Dendritic cell treated with granulocyte-macrophage colony-stimulating factor and Interleukin-4, amounts not matched to agents 40 ng/mL and 50 ng/mL, for 4 days (primary cell): ENCODE data around the gene GLCCI1.

Experiments used
- H3K27ac Mint-ChIP-seq: one replicate; pipeline ENCODE4 v1.8.0; 2022; ENCODE audit warnings: mild to moderate bottlenecking, mixed read lengths
- H3K27me3 Mint-ChIP-seq: one replicate; pipeline ENCODE4 v1.8.0; 2022; ENCODE audit warnings: mild to moderate bottlenecking, mixed read lengths
- H3K36me3 Mint-ChIP-seq: one replicate; pipeline ENCODE4 v1.8.0; 2022; ENCODE audit warnings: low read depth, mixed read lengths
- H3K4me1 Mint-ChIP-seq: one replicate; pipeline ENCODE4 v1.8.0; 2022; ENCODE audit warnings: low read depth, mixed read lengths
- H3K4me3 Mint-ChIP-seq: one replicate; pipeline ENCODE4 v1.8.0; 2022; ENCODE audit warnings: mild to moderate bottlenecking, moderate library complexity, mixed read lengths
- H3K9me3 Mint-ChIP-seq: one replicate; pipeline ENCODE4 v1.8.0; 2022; ENCODE audit warnings: mixed read lengths
- intact Hi-C: fragments of 100-400 bp; cut with micrococcal nuclease; formaldehyde crosslinking; loops from one replicate; pipeline ENCODE4 v1.15.0; 2022

GLCCI1 gene

DNA sequence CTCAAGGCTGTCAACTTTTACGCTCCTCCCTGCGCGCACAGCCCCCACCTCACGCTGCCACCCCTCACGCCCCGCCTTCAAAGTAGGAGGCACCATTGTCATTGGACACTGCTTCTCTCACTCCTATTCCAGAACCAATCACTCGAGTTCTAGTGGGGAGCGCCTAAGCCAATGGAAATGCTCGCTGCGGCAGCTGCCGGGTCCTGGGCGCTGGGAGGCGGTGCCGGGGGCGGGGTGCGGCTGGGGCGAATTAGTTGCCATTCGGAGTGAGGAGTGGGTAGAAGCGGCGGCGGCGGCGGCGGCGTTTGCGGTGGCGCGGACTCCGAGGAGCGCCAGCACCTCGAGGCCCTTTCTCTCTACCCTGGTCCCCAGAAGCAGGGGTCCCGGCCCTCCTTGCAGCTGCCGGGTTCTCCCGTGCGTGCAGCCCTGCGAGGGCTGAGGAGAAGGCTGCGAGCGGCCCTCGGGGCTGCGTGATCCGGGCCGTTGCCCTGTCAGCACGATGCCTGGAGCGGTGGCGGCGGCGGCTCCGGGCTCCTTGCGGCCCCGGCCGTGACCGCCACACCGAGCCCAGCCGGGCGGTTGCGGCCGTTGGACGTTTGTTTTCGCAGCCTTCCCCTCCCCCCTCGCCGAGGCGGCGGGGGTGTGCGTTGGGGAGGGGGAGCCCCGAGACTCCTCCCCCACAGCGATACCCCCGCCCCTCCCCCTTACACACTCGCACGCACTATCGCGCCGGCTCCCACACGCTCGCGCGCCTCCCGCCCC lies at the start of gene GLCCI1:
Gene GLCCI1, plus strand, starts transcription at position 253 of the 762 bp plus-strand sequence. CDS start 555 bp downstream, outside the sequence.
- H3K4me1 Mint-ChIP-seq, result peaks cover 11% of the 10 kb centered on the region
- intact Hi-C loops, result loop anchor here (2.0 to 5.0 kb wide), 4 partner anchors 101 to 786 kb away; partner anchors contain the start of genes C1GALT1, MIOS and UMAD1
- peak within 1 kb of the TSS; percentile 77 for H3K27ac Mint-ChIP-seq
- H3K4me3 Mint-ChIP-seq, result peak within 1 kb of the TSS; percentile 86
- peaks cover 1% of the 10 kb centered on the region for H3K27me3 Mint-ChIP-seq
- H3K36me3 Mint-ChIP-seq, result peaks cover 9% of the 10 kb centered on the region
- H3K9me3 Mint-ChIP-seq, result no peaks in the 10 kb centered on the region

- Mint-ChIP-seq H3K4me3 (no peak overlapping the region), H3K9me3 (no peaks in the 10 kb centered on the region), H3K27ac (no peak overlapping the region), H3K4me1 (no peaks in the 10 kb centered on the region), H3K27me3 (no peaks in the 10 kb centered on the region), H3K36me3 (no peaks in the 10 kb centered on the region)
- intact Hi-C loops, result no loop called here
These were observed 49.1 kb upstream of the GLCCI1 start for GRCh38 chr7:7919449-7919945.

GRCh38 chr7:7920056-7920455 lies 48.5 kb upstream of the GLCCI1 start:
- Mint-ChIP-seq H3K4me3 (no peak overlapping the region), H3K9me3 (no peaks in the 10 kb centered on the region), H3K27me3 (no peaks in the 10 kb centered on the region), H3K4me1 (no peaks in the 10 kb centered on the region), H3K36me3 (no peaks in the 10 kb centered on the region), H3K27ac (no peak overlapping the region)
- intact Hi-C loops, result no loop called here

DNA sequence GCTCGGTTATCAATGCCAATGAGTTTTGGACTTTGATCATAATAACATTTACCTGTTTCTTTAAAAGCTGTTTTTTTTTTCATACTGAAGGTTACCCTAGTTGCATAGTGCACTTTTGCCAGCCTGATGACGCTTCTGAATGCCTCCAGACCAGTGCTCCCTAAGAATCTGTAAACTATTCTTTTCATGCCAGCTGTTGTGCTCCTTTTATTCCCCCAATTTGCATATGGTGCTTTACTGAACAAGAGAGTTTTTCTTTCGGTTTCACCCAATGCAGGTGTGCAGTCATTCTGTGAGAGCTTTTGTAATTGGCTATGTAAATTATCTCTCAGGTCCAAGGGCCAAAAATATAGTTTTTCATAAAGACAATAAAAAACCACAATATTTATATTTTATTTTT lies 48.1 kb upstream of the GLCCI1 start:
- H3K4me1 Mint-ChIP-seq, result no peaks in the 10 kb centered on the region
- H3K27ac Mint-ChIP-seq, result no peak overlapping the region
- H3K4me3 Mint-ChIP-seq, result no peak overlapping the region
- H3K27me3 Mint-ChIP-seq, result no peaks in the 10 kb centered on the region
- no peaks in the 10 kb centered on the region for H3K9me3 Mint-ChIP-seq
- intact Hi-C loops, result no loop called here
- no peaks in the 10 kb centered on the region for H3K36me3 Mint-ChIP-seq

DNA sequence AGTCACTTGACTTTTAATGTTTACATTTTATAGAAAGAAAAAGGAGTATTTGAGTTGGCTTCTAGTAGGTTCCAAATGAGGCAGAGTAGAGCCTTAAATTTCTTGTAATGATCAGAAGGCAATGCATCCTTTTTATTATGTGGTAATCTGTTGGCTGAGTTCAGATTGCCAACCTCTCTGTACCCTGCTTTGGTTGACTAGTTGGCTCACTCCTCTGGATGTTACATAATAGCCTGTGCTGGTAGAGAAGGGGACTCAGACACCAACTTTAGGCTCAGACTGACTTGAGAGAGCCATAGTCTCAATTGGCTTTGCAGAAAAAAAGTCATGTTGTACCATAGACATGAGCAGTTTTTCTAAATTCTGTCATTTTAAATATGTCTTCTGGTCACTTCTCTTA lies 46.8 kb upstream of the GLCCI1 start:
- Mint-ChIP-seq H3K4me3 (no peak overlapping the region), H3K9me3 (no peaks in the 10 kb centered on the region), H3K36me3 (no peaks in the 10 kb centered on the region), H3K27ac (no peak overlapping the region), H3K4me1 (no peaks in the 10 kb centered on the region), H3K27me3 (no peaks in the 10 kb centered on the region)
- intact Hi-C loops, result no loop called here

DNA sequence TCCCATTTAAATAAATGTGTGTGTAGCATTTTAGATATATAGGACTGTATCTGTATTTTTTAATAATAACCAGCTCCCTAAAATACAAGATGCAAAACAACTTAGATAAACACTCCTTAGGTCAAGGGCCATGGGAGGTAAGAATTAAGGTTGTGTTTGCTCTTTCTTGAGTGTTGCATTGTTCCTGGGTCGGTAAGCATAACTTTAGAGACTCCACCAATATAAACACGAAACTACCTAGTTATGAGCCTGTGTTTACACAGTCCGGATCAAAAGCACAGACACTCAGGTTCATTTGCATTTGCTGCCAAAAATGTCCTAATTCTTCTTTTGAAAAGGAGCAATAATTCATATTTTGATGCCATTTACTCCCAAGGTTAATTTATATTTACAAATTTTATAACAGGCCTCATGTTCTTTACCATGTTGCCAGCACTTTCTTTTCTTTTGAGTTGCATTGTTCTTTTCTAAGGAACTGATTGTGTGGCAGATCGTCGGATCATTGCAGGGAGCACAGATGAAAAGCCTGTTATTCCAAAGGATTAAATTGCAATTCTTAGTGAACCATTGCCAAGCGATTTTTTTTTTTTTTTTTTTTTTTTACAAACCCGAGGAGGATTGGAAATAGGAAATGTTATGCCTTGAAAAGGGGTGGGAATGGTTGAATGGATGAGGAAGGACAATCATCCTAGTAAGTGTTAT lies 45.8 kb upstream of the GLCCI1 start:
- Mint-ChIP-seq H3K27ac (no peak overlapping the region), H3K36me3 (no peaks in the 10 kb centered on the region), H3K4me3 (no peak overlapping the region), H3K27me3 (no peaks in the 10 kb centered on the region), H3K9me3 (no peaks in the 10 kb centered on the region), H3K4me1 (no peaks in the 10 kb centered on the region)
- intact Hi-C loops, result no loop called here

DNA sequence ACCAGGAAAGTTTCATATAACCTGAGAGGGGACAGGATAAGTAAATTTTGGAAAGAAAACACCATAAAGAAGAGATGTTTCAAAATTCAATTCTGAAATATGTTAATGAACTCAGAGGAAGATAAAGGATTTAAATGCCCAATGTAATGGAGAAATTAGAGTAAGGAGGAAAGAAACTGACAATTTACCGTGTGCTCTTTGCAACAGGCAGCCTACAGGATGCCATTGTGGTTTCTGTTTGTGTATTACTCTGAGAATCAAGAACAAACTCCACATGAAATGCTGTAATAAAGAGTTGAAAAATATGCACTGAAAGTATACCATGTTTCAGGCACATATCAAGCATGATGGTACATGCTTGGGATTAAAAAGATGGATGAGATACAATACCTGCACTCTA lies 44.8 kb upstream of the GLCCI1 start:
- Mint-ChIP-seq H3K4me1 (no peaks in the 10 kb centered on the region), H3K27ac (no peak overlapping the region)
- intact Hi-C loops, result no loop called here

GRCh38 chr7:7924303-7924702 lies 44.3 kb upstream of the GLCCI1 start:
- Mint-ChIP-seq H3K9me3 (no peaks in the 10 kb centered on the region), H3K27ac (no peak overlapping the region), H3K36me3 (no peaks in the 10 kb centered on the region), H3K4me1 (no peaks in the 10 kb centered on the region), H3K27me3 (no peaks in the 10 kb centered on the region), H3K4me3 (no peak overlapping the region)
- intact Hi-C loops, result no loop called here

More for the DNA sequence above, 44.8 kb upstream of the GLCCI1 start:
- Mint-ChIP-seq H3K4me3 (no peak overlapping the region), H3K9me3 (no peaks in the 10 kb centered on the region), H3K27me3 (no peaks in the 10 kb centered on the region), H3K36me3 (no peaks in the 10 kb centered on the region)

- Mint-ChIP-seq H3K4me1 (no peaks in the 10 kb centered on the region), H3K9me3 (no peaks in the 10 kb centered on the region), H3K4me3 (no peak overlapping the region), H3K36me3 (no peaks in the 10 kb centered on the region), H3K27ac (no peak overlapping the region), H3K27me3 (no peaks in the 10 kb centered on the region)
- intact Hi-C loops, result no loop called here
These were observed 37.0 kb upstream of the GLCCI1 start for GRCh38 chr7:7931626-7932025.

DNA sequence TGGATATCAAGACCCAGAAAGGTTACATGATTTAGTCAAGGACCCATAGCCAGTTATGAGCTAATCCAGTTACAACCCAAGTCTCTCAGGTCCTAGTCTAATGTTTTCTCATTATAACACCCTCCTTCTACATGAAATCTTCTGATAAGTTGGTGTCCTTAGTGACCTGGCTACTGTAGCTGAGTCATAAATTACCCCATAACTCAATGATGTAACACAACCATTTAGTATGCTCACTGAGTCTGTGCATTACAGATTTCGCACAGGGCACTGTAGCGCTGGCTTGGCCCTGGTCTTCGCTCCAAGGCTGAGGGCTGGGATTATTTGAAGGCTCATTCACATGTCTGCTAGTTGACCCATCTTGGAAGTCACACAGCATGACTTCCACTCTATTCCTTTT lies 36.0 kb upstream of the GLCCI1 start:
- H3K36me3 Mint-ChIP-seq, result no peaks in the 10 kb centered on the region
- H3K4me3 Mint-ChIP-seq, result no peak overlapping the region
- no peaks in the 10 kb centered on the region for H3K4me1 Mint-ChIP-seq
- H3K27ac Mint-ChIP-seq, result no peak overlapping the region
- intact Hi-C loops, result no loop called here
- no peaks in the 10 kb centered on the region for H3K9me3 Mint-ChIP-seq
- no peaks in the 10 kb centered on the region for H3K27me3 Mint-ChIP-seq

GRCh38 chr7:7933915-7934526 lies 34.6 kb upstream of the GLCCI1 start:
- intact Hi-C loops, result no loop called here
- H3K27ac Mint-ChIP-seq, result no peak overlapping the region

DNA sequence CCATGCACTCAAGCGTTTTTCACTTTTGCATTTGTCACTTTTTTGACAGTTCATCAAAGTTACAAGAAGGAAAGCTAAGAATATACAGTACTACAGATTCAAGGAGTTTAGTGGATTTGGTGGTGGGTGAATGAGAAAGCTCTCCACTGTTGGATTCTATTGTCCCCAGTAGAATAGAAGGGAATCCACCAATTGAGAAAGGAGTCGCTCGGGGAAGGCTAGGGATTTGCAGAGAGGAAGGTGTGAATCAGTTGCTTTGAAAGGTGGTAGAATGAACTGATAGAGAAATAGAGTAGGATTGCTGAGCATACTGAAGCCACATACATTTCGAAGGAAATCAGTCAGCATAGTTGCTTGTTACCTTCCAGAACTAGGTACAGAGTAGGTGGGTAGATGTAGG lies 33.7 kb upstream of the GLCCI1 start:
- H3K27me3 Mint-ChIP-seq, result no peaks in the 10 kb centered on the region
- no peaks in the 10 kb centered on the region for H3K36me3 Mint-ChIP-seq
- no peak overlapping the region for H3K27ac Mint-ChIP-seq
- no peaks in the 10 kb centered on the region for H3K4me1 Mint-ChIP-seq
- intact Hi-C loops, result no loop called here
- H3K4me3 Mint-ChIP-seq, result no peak overlapping the region
- no peaks in the 10 kb centered on the region for H3K9me3 Mint-ChIP-seq

More at GRCh38 chr7:7933915-7934526, 34.6 kb upstream of the GLCCI1 start:
- H3K4me3 Mint-ChIP-seq, result no peak overlapping the region
- H3K4me1 Mint-ChIP-seq, result no peaks in the 10 kb centered on the region
- no peaks in the 10 kb centered on the region for H3K36me3 Mint-ChIP-seq
- H3K27me3 Mint-ChIP-seq, result no peaks in the 10 kb centered on the region
- no peaks in the 10 kb centered on the region for H3K9me3 Mint-ChIP-seq

DNA sequence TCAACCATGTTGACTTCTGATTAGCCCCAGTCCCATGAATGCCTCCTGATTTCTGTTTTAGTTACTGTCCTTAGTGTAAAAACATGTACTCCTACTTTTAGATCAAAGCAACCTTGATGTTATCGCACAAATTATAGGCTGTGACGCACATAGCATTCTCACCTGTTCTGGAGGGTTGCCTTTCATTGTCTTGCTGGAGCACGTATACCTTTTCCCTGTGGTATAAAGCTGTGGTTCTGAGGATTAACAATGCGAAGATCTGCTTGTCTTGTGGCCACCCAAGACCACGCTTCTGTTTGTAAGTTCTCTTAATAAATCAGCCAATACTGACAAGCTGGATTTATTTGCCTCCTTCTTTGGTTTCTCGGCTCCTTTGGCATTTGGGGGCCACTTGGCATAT lies 30.1 kb upstream of the GLCCI1 start:
- Mint-ChIP-seq H3K4me1 (no peaks in the 10 kb centered on the region), H3K36me3 (no peaks in the 10 kb centered on the region), H3K27ac (no peak overlapping the region), H3K4me3 (no peak overlapping the region), H3K9me3 (no peaks in the 10 kb centered on the region), H3K27me3 (no peaks in the 10 kb centered on the region)
- intact Hi-C loops, result no loop called here

GRCh38 chr7:7943951-7944350 lies 24.6 kb upstream of the GLCCI1 start:
- Mint-ChIP-seq H3K9me3 (no peaks in the 10 kb centered on the region), H3K36me3 (no peaks in the 10 kb centered on the region), H3K4me3 (no peak overlapping the region), H3K4me1 (no peaks in the 10 kb centered on the region), H3K27ac (no peak overlapping the region), H3K27me3 (no peaks in the 10 kb centered on the region)
- intact Hi-C loops, result no loop called here
